ENCODE results near the gene NFIX. TPM values are rescaled to one million over a fixed set of nuclear protein-coding genes. Genes with fewer than 3 reads are reported as not detected.
A peak's percentile ranks its signal among the peaks of the same experiment; 100 is the strongest.

The NFIX gene
- total and polyA plus RNA-seq, 9 of the 15 experiments (the other 6 are each of a cell fraction or from before 2014, with no cell fraction given): 0.28 to 26.8 (median 5.4) TPM

DNA sequence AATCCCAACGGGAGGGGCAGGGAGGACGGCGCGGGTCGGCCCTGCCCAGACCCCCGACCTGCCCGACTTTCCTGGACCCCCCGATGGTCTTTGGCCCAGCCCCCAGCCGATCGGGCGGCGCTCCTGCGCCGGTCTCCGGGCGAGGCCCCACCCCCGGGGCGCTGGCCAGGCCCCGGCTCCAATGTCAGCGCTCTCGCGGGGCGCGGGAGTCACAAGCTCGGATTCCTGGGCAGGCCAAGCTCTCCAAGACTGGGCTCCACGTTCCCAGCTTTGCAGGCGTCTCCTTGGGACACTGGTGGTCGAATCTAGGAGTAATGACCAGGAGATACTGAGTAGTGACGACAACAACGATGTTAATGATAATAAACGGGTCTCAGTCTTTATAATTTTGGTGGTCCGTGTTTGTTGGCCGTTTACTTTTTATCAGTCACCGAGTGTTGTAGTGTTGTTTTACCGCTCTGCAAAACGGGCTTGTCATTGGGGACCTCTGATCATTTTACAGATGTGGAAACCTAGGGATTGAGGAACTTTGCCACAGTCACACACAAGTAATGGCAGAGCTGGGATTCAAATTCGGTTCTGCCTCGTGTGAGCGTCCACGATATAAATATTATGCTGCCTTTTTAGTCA lies 49.1 kb upstream of the NFIX start (continued):
- no peak for TF ChIP-seq TSC22D4 (tag; IDR thresholded peaks at IDR 0.05)
- no peak for TF ChIP-seq TCFL5 (CRISPR knock-in tag; conservative IDR thresholded peaks at IDR 0.05)
- TF ChIP-seq XRCC4 (IDR thresholded peaks at IDR 0.05; ENCODE audit: extremely low read depth, insufficient read depth, insufficient read length): no peak
- no peak for TF ChIP-seq BCL6 (CRISPR knock-in tag; IDR thresholded peaks at IDR 0.05)
- no peak for TF ChIP-seq ZBTB49 (CRISPR knock-in tag; IDR thresholded peaks at IDR 0.05; ENCODE audit: borderline replicate concordance)
- peak; percentile 80; the same call in 1 of the 2 replicates for TF ChIP-seq ZNF3 (CRISPR knock-in tag; IDR thresholded peaks at IDR 0.05)
- no peak for TF ChIP-seq SP1 (CRISPR knock-in tag; IDR thresholded peaks at IDR 0.05)
- no peak for TF ChIP-seq MAFF (IDR thresholded peaks at IDR 0.05; ENCODE audit: low read length)
- TF ChIP-seq TRIM25 (IDR thresholded peaks at IDR 0.05; ENCODE audit: borderline replicate concordance): no peak
- no peak for TF ChIP-seq HDAC6 (IDR thresholded peaks at IDR 0.05; ENCODE audit: low read depth, low read length)
- TF ChIP-seq MED1 (CRISPR knock-in tag; IDR thresholded peaks at IDR 0.05; ENCODE audit: borderline replicate concordance): no peak
- TF ChIP-seq ZFPM2 (CRISPR knock-in tag; IDR thresholded peaks at IDR 0.05): no peak
- TF ChIP-seq SRSF1 (IDR thresholded peaks at IDR 0.05; ENCODE audit: low read depth, low read length): no peak
- TF ChIP-seq, protein P1, sequence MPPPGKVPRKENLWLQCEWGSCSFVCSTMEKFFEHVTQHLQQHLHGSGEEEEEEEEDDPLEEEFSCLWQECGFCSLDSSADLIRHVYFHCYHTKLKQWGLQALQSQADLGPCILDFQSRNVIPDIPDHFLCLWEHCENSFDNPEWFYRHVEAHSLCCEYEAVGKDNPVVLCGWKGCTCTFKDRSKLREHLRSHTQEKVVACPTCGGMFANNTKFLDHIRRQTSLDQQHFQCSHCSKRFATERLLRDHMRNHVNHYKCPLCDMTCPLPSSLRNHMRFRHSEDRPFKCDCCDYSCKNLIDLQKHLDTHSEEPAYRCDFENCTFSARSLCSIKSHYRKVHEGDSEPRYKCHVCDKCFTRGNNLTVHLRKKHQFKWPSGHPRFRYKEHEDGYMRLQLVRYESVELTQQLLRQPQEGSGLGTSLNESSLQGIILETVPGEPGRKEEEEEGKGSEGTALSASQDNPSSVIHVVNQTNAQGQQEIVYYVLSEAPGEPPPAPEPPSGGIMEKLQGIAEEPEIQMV (tag; conservative IDR thresholded peaks at IDR 0.05; ENCODE audit: low read depth): no peak
- TF ChIP-seq CBX2 (IDR thresholded peaks at IDR 0.05; ENCODE audit: insufficient read depth, low read length, poor library complexity, severe bottlenecking): no peak
- no peak; the same call in 1 of the 2 replicates for TF ChIP-seq PHF8 (IDR thresholded peaks at IDR 0.05; ENCODE audit: borderline replicate concordance, low read length)
- TF ChIP-seq NFE2L1 (tag; IDR thresholded peaks at IDR 0.05; ENCODE audit: borderline replicate concordance, low read depth): no peak
- TF ChIP-seq ZNF143 (CRISPR knock-in tag; IDR thresholded peaks at IDR 0.05): no peak
